SH-SY5Y (cell line): Measurements from ENCODE around the gene HBE1.

Experiments
- GATA2 ChIP-seq: IDR thresholded peaks from 2 replicates; pipeline ENCODE4 v1.6.1; 2011; ENCODE audit warnings: mild to moderate bottlenecking, low read depth, low read length
- GATA3 ChIP-seq: IDR thresholded peaks from 2 replicates; pipeline ENCODE4 v1.6.1; 2011; ENCODE audit warnings: low read depth, mild to moderate bottlenecking, low read length, moderate library complexity

GRCh38 chr11:5229356-5229755 lies 40.4 kb downstream of the HBE1 start:
- no peak for TF ChIP-seq GATA2
- TF ChIP-seq GATA3 = no peak
